HG02571 (cell line): Measurements from ENCODE around the gene TXN.
A peak's percentile ranks its signal among the peaks of the same experiment; 100 is the strongest.

Experiments used
- ATAC-seq: cut with Tn5 transposase; IDR thresholded peaks from one replicate; pipeline ENCODE4 v1.9.1; 2021; ENCODE audit warnings: mild to moderate bottlenecking, moderate library complexity; ENCODE audit not compliant: unreplicated experiment

The TXN gene

GRCh38 chr9:110256380-110257096 is at the start of gene TXN:
Gene TXN (minus strand): TSS chr9:110256507. CDS start chr9:110256435, 72 bp downstream.
- ATAC-seq: peak; percentile 63

GRCh38 chr9:110303133-110303532 is 46.8 kb upstream of the TXN start:
- ATAC-seq: no peak

GRCh38 chr9:110298043-110298605 is 41.8 kb upstream of the TXN start:
- ATAC-seq: no peak

- ATAC-seq: no peak
Measured at GRCh38 chr9:110293248-110293647, 36.9 kb upstream of the TXN start.

GRCh38 chr9:110291921-110292557 is 35.7 kb upstream of the TXN start:
- no peak for ATAC-seq

- ATAC-seq: no peak
Measured at GRCh38 chr9:110290001-110290400, 33.7 kb upstream of the TXN start.

- ATAC-seq: no peak
Measured at GRCh38 chr9:110288503-110288902, 32.2 kb upstream of the TXN start.

- ATAC-seq: no peak
Measured at GRCh38 chr9:110287289-110287680, 31.0 kb upstream of the TXN start.

GRCh38 chr9:110284211-110284844 is 28.0 kb upstream of the TXN start:
- ATAC-seq: no peak

GRCh38 chr9:110283751-110284150 is 27.4 kb upstream of the TXN start:
- no peak for ATAC-seq

- ATAC-seq: no peak
Measured at GRCh38 chr9:110282739-110283081, 26.4 kb upstream of the TXN start.

- no peak for ATAC-seq
Measured at GRCh38 chr9:110282018-110282738, 25.9 kb upstream of the TXN start.

- no peak for ATAC-seq
Measured at GRCh38 chr9:110278080-110278707, 21.9 kb upstream of the TXN start.

- ATAC-seq: no peak
Measured at GRCh38 chr9:110276781-110277180, 20.5 kb upstream of the TXN start.

- ATAC-seq: no peak
Measured at GRCh38 chr9:110270211-110270995, 14.1 kb upstream of the TXN start.

- ATAC-seq: no peak
Measured at GRCh38 chr9:110266795-110267194, 10.5 kb upstream of the TXN start.

GRCh38 chr9:110261632-110262031 is 5.3 kb upstream of the TXN start:
- no peak for ATAC-seq

- no peak for ATAC-seq
Measured at GRCh38 chr9:110260911-110261310, 4.6 kb upstream of the TXN start.

GRCh38 chr9:110259566-110259965 is 3.3 kb upstream of the TXN start:
- no peak for ATAC-seq

- no peak for ATAC-seq
Measured at GRCh38 chr9:110258690-110259091, 2.4 kb upstream of the TXN start.
